Stimulated activated CD4-positive, alpha-beta T cell treated with anti-CD3 and anti-CD28 coated beads, Interleukin-15, amount 100 ng/mL, for 48 hours (primary cell): ENCODE results near the gene SMARCB1.

ENCODE experiments used
- DNase-seq, 2 donors: peaks; one replicate each; pipeline ENCODE4 v3.0.0-alpha.2; 2020; ENCODE audit warnings: low read depth in 2 of 2

The SMARCB1 gene

DNA sequence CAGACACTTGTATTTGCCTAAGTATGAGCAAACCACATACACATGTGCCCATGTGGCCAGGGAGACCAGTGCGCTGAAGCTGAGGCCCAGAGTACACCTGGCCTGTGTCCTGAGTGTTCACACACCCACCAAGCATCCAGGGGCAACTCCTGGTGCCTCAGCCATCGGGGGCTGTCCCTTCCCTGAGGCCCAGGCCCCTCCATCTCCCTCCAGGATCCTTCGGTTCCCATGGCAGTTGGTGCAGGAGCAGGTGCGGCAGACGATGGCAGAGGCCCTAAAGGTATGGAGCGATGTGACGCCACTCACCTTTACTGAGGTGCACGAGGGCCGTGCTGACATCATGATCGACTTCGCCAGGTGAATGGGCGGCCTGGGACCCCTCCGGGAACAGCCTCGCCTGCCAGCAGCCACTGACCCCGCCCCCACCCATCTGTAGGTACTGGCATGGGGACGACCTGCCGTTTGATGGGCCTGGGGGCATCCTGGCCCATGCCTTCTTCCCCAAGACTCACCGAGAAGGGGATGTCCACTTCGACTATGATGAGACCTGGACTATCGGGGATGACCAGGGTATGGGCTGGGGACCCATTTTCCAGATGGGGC is 6.5 kb upstream of the SMARCB1 start:
- no peak for DNase-seq

DNA sequence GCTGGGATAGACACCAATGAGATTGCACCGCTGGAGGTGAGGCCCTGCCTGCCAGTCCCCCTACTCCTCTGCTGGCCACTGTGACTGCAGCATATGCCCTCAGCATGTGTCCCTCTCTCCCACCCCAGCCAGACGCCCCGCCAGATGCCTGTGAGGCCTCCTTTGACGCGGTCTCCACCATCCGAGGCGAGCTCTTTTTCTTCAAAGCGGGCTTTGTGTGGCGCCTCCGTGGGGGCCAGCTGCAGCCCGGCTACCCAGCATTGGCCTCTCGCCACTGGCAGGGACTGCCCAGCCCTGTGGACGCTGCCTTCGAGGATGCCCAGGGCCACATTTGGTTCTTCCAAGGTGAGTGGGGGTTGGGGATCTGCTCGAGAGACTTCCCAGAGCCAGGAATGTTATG is 5.7 kb upstream of the SMARCB1 start:
- DNase-seq, result no peak

DNA sequence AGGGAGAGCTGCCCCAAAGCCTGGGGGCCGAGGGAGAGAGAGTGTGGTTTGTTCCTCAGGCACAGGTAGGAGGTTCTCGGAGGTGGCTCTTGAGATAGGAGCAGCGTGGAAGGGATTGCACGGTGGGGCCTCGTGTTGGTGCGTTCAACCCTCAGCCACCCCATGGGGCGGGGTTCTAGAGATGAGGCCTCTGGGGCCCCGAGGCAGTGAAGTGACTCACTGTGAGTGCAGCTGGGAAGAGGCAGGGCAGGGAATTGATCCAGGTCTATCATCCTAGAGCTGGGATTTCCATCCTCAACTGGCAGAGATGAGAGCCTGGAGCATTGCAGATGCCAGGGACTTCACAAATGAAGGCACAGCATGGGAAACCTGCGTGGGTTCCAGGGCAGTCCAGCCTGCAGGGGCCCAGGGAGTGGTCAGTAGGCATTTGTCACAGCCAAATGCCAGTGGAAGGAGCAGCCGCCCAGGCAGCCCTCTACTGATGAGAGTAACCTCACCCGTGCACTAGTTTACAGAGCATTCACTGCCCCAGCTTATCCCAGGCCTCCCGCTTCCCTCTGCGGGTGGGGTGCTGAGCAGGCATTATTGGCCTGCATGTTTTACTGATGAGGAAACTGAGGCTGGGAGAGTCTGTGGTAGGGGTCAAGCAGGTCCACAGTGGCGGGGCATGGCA is 5.1 kb upstream of the SMARCB1 start:
- DNase-seq, result no peak

DNA sequence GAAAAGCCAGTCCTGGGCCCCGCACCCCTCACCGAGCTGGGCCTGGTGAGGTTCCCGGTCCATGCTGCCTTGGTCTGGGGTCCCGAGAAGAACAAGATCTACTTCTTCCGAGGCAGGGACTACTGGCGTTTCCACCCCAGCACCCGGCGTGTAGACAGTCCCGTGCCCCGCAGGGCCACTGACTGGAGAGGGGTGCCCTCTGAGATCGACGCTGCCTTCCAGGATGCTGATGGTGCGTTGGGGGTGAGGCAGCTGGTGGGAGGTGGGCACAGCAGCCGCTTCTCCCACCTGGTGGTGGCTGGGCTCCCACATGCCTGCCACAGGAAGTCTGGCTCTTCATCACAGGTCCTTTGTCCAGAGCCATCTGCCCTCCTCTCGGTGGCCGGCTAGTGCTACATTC is 4.5 kb upstream of the SMARCB1 start:
- DNase-seq, result no peak

DNA sequence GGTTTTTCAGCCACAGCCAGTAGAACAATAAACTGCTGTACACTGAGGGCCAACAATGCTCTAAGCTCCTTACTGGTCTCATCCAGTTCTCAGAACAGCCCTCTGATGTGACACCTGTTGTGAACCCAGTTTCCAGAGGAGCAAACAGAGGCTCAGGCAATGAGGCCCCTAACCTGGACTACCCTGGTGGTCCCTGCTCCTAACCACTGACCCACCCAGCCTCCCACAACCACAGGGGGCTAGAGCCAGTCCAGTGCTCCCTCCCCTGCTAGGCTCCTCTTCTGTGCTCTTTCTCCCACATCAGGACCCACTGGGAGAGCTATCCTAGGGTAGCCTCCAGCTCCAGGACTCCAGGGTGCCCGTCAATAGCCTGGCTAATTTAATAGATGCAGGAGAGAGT is 4.1 kb upstream of the SMARCB1 start:
- DNase-seq, result no peak

DNA sequence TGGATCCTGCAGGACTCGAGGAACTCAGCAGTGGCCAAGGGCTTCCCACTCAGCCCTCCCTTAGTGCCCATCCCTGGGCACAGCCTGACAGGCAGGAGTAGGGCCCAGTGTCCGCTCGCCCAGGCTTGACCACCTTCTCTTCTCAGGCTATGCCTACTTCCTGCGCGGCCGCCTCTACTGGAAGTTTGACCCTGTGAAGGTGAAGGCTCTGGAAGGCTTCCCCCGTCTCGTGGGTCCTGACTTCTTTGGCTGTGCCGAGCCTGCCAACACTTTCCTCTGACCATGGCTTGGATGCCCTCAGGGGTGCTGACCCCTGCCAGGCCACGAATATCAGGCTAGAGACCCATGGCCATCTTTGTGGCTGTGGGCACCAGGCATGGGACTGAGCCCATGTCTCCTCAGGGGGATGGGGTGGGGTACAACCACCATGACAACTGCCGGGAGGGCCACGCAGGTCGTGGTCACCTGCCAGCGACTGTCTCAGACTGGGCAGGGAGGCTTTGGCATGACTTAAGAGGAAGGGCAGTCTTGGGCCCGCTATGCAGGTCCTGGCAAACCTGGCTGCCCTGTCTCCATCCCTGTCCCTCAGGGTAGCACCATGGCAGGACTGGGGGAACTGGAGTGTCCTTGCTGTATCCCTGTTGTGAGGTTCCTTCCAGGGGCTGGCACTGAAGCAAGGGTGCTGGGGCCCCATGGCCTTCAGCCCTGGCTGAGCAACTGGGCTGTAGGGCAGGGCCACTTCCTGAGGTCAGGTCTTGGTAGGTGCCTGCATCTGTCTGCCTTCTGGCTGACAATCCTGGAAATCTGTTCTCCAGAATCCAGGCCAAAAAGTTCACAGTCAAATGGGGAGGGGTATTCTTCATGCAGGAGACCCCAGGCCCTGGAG is 3.3 kb upstream of the SMARCB1 start:
- no peak for DNase-seq

DNA sequence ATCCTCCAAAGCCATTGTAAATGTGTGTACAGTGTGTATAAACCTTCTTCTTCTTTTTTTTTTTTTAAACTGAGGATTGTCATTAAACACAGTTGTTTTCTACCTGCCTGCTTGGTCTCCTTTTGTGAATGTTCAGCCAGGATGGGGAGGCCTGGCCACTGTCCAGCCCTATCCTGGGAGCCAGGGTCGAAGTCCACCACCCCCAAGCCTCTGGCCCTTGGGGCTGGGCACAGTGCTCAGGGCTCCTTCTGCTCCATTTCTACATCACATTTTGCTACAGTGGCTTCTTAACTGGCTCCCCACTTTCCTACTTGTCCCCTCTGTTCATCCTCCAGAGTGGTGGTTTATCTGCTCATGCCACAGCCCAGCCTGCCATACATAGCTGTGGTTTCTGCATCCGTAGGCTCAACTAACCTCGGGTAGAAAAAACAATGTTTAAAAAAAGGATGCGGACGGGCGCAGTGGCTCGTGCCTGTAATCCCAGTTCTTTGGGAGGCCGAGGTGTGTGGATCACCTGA is 2.5 kb upstream of the SMARCB1 start:
- DNase-seq, result no peak

DNA sequence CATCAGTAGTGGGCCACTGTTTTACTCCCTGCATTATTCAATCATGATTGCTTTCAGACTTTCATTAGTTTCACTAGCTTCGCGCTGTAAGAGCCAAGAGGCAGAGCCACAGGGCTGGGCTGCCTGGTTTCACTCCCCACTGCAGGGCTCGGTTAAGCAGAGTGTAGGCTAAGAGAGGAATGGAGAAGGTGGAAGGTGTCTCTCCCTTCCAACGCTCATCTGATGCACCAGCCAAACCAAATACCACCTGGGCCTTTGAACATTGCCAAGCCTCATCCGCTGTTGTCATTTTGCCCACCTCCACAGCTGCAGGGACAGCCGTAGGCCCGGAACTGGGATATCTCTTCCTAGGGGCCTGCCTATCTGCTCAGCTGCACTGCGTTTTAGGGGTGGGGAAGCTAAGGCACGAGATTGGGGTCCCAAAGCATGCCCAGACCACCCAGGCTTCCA is 480 bp upstream of the SMARCB1 start:
- DNase-seq, result no peak

DNA sequence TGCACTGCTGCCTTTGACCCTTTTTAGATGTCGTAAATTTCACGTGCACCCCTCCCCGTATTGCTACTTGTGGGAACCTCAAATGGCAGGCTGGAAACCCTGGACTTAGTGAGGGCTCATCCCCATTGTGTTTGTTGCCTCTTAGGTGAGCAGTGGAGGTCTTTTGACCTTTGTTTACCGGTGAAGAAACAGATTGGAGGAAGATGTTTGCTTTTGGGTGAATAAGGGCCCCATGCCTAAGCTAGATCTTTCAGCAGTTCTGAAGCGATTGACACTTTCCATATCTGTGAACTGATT is 782 bp downstream of the SMARCB1 start:
- DNase-seq, result no peak

DNA sequence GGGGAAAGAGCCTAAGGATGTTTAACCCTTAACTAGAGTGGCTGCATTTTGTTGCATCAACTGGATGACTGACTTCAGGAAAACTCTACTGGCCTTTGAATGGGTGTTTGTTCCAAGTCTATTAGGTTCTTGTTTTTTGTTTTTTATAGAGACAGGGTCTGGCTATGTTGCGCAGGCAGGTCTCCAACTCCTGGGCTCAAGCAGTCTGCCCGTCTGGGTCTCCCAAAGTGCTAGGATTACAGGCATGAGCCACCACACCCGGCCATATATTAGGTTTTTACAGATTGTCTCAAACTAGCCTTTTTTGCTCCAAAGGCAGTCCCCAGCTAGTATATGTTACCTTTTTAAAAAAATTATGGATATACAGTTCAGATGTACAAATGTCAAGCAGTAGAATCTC is 1.1 kb downstream of the SMARCB1 start:
- DNase-seq, result no peak

DNA sequence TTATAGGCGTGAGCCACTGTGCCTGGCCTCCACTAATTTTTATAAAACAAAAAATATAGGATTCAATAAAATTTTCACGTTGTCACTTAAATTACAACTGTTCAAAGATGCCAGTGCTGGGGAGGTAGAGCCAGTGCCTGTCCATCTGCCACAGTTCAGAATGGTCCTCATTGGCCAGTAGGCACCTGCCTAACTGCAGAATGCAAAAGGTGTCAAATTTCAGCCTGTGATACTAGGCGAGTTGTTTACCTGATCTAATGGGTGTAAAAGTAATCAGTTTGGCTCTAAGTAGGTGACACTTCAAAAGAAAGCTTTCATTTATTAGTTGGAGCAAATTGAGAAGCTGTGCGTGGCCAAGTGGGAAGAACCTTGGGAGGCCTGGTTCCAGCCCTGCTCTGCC is 2.4 kb downstream of the SMARCB1 start:
- no peak for DNase-seq

DNA sequence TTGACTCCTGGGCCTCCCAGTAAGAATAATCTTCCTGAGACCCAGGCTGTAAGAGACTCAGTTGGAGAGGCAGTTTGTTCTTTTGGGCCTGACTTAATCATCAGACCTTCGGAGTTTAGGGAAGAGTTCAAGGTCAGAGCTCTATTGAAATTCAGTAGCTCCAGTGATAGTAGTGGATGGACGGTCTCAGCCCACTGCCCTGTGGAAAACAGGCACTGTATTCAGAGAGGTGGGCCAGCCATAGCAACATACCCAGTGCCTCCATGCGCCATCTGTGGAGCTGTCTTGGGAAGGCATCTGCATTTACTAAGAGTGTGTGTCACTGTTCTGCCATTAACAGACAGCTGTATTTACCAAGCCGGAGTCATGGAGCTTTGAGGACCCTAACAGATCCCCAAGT is 2.9 kb downstream of the SMARCB1 start:
- DNase-seq, result no peak

DNA sequence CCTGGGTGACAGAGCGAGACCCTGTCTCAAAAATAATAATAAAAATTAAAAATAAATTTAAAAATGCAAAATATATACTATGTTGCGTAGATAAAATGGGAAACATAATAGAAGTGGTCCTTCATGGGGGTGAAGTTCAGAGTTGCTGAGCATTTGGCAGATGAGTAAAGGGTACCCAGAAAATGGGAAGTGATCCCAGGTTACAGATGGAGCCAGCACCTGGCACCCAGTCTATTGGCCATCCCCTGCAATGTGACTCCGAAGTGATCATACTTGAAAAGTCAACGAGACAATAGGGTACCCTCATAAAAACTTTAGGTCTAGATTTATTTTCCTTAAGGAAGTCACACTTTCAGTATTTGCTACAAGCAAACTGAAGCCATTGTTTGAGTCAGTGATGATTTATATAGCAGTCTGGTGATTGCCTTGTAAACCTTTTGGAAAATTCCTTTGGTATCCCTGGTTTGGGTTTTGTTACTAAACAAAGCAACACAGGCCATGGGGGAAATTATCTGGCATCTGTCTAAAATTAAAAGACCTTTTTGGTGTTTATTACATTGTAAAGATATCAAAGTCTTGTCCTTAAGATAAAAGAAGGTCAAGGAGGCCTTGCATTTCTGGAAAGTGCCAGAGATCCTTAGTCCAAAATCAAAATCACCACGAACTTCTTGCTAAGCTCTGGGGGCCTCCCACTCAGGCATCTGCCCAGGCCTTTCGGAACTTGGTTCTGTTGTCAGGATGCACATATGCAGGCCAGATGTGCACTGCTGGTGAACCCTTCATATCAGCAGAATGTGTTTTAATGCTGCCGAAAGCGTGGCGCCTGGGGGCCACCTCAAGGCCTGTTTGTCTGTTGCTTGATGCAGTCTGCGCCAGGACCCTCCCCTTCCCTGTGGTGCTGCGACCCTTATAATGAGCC is 4.3 kb downstream of the SMARCB1 start:
- DNase-seq, result no peak

DNA sequence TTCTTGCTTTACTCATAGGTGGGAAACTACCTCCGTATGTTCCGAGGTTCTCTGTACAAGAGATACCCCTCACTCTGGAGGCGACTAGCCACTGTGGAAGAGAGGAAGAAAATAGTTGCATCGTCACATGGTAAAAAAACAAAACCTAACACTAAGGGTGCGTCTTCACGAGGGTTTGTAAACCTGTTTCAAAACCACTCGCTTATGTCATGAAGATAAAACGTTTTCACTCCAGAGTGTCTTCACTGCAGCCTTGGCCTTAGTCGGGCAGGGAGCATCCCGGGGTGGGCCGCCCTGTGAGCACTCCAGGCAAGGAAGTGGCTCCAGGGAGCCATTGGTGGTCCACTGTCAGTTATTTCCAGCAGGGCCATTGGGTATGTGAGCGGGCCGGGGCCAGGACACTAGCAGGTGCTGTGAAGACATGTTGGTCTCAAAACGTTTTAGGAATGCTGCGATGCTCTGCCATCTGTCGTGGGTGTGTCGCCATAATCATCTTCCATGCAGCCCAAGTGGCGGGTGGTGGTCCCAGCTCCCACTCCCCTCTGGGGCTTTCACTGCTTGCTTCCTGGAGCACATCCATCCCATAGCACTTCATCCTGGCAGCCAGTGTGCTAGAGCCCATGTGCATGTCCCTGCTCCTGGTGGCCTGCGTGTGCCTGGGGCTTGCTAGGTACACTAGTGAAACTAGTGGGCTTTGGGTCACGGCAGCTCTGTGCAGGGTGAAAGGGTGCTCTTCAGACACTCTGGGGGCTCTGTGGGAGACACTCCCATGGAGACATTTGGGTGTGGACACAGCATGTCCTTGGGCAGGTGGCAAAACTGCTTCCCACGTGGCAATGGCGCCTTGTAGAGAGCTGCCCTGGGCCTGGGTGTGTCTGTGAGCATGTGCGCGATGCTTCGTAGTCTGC is 5.2 kb downstream of the SMARCB1 start:
- no peak for DNase-seq

DNA sequence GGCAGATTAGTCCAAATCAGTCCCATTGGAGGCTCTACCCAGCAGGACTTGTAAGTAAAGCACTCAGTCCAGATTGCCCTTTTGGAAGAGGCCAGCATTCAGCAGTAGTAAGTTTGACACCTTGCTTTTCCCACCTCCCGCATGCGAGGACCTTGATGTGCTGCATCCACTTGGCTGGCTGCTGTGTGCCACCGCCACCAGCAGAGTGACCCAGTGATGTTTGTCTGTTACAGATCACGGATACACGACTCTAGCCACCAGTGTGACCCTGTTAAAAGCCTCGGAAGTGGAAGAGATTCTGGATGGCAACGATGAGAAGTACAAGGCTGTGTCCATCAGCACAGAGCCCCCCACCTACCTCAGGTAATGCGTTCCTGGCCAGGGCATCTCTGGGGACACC is 6.6 kb downstream of the SMARCB1 start:
- no peak for DNase-seq

DNA sequence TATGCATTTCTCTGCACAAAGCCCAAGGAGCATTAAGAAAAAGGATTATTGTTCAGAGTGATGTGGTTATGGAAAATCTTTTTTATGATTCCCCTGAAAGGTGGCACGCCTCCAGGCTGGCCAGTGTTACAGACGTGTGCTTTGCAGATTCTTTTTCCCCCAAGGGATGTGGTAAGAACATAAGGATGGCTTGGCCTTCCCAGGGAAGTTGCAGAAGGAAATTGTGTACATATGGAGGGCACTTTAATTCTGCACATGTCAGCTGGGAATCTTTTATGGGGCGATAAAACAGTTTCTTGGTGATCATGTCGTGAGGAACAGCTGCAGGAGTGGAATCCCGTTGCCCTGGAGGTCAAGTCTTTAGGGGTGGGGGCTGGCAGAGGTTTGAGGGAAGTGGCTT is 9.7 kb downstream of the SMARCB1 start:
- no peak for DNase-seq

DNA sequence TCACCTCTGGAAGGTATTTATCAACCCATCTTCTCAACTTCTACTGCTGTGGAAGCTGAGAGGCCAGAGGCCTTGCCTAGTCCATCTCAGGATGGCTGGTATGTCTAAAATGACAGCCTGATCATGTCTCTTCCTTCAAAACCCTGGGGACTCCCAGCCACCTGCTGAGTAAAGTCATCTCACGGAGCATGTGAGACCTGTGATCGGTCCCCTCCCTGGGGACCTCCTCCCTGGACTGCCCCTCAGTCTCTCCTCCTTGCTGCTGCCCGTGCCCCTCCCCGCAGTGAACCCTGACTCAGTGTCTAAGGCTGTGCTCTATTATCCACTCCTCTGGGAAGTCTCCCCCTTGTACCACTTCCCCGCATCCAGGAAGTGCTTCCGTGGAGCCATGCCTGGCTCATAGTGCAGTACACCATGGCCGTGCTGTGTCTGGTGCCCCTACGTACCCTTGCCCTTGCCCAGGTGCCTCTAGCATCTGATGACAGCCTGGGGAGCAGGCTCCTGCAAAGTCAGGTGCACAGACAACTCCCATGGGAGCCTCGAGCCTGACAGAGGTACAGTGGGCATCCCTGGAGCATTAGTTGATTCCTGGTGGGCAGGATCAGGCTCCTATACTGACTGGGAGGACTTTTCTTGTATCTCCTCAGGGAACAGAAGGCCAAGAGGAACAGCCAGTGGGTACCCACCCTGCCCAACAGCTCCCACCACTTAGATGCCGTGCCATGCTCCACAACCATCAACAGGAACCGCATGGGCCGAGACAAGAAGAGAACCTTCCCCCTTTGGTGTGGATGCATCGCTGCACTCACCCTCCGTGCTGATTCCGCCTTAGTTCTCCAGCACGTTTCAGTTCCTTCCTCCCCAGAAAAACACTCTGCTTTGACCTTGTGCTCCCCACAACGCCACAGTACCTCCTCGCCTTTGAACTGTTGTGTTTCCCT is 13.8 kb downstream of the SMARCB1 start:
- DNase-seq, result no peak

DNA sequence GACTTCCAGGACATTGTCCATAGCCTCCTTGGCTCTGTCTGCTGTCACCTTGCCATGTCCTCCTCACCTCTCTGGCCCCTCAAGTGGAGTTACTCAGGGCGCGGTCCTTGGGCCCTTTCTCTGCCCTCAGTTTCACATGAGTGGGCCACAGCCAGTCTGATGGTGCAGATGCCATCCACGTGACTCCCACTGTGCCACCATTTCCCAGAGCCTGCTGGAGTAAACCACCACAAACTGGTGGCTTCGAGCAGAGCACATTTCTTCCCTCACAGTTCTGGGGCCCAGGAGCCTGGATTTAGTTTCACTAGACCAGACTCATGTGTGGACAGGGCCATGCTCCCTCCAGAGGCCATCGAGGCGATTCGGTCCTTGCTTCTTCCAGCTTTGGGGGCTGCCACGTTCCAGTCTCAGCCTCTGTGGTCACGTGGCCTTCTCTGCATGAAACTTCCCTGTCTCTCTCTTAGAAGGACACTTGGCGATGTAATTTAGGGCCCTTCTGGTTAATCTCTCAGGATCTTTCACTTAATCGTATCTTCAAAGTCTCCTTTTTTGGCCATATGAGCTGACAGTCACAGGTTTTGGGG is 14.6 kb downstream of the SMARCB1 start:
- no peak for DNase-seq

DNA sequence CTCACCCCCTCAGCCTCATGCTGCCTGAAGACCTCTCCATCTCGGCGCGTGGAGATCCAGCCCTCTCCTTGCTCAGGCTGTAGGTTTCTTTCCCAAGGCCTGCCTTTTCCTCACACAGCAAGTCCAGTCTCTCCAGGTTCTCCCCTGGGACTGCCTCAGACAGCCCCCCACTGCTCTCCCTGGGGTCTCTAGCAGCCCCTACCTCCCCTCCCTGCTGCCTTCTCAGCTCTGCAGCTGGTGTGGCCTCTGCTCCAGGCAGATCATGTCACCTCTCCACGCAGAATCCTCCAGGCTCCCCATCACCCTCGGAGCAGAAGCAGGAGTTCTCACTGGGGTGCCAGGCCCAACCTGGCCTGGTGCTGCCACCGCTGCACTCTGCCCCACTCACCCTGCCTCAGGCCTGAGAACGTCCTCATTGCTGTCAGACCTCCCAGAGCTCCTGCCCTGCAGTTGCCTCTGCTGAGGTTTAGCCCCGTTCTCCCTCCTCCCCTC is 15.2 kb downstream of the SMARCB1 start:
- no peak for DNase-seq
